NCI-H2081 (cell line): ENCODE results near the gene UNC13C.

Experiments used
- DNase-seq, 2 experiments: peaks; one replicate each; lab custom pipeline; 2025; lab: John Stamatoyannopoulos, UW

UNC13C gene

GRCh38 chr15:54659646-54660045, 681.4 kb downstream of the UNC13C start:
- DNase-seq = no peak

- DNase-seq = no peak
Measured at GRCh38 chr15:54660356-54660755, 682.1 kb downstream of the UNC13C start.

- no peak for DNase-seq
Measured at GRCh38 chr15:54675241-54675640, 697.0 kb downstream of the UNC13C start.

- DNase-seq = no peak
Measured at GRCh38 chr15:54681584-54681983, 703.3 kb downstream of the UNC13C start.
